GM12892 (cell line): Measurements from ENCODE around the gene RIGI.

Source experiments
- POLR2A ChIP-seq: IDR thresholded peaks from 2 replicates; pipeline ENCODE4 v1.6.1; 2011; ENCODE audit warnings: low read depth, low read length, control low read depth
- POLR2AphosphoS5 ChIP-seq: IDR thresholded peaks from 2 replicates; pipeline ENCODE4 v1.6.1; 2011; ENCODE audit warnings: low read depth, low read length, control low read depth
- TAF1 ChIP-seq: IDR thresholded peaks from 2 replicates; pipeline ENCODE4 v1.6.1; 2011; ENCODE audit warnings: low read depth, mild to moderate bottlenecking, control low read depth, low read length, borderline replicate concordance

GRCh38 chr9:32525709-32526030, 326 bp downstream of the RIGI start:
- TF ChIP-seq POLR2AphosphoS5, result no peak
- TF ChIP-seq POLR2A, result no peak
- TF ChIP-seq TAF1, result no peak
